Neural cell (in vitro differentiated cells): Measurements from ENCODE around the gene ADARB2.

Source experiments
- EP300 ChIP-seq: fragments of 450-650 bp; conservative IDR thresholded peaks from 2 replicates; pipeline ENCODE4 v1.6.1; 2014; ENCODE audit warnings: antibody characterized with exemption, mild to moderate bottlenecking, moderate library complexity; ENCODE audit not compliant: poor library complexity, severe bottlenecking
- EZH2 ChIP-seq: fragments of 200-600, 300-800 bp; shearing (Covaris generic), sonication (generic); IDR thresholded peaks from 2 replicates; pipeline ENCODE4 v1.6.1; 2014; ENCODE audit warnings: antibody characterized with exemption, low read length, borderline replicate concordance, mild to moderate bottlenecking; ENCODE audit not compliant: insufficient read depth, poor library complexity, severe bottlenecking
- MXI1 ChIP-seq: fragments of 450-650 bp; conservative IDR thresholded peaks from 2 replicates; pipeline ENCODE4 v1.6.1; 2014; ENCODE audit warnings: antibody characterized with exemption, mild to moderate bottlenecking; ENCODE audit not compliant: poor library complexity, severe bottlenecking
- POLR2AphosphoS5 ChIP-seq: IDR thresholded peaks from 2 replicates; pipeline ENCODE4 v1.6.1; 2012
- SMC3 ChIP-seq: fragments of 450-650 bp; conservative IDR thresholded peaks from 2 replicates; pipeline ENCODE4 v1.6.1; 2014; ENCODE audit warnings: antibody characterized with exemption, mild to moderate bottlenecking, moderate library complexity; ENCODE audit not compliant: poor library complexity
- TF ChIP-seq, protein P1 (sequence below): fragments of 450-650 bp; IDR thresholded peaks from 2 replicates; pipeline ENCODE4 v1.5.1; 2014; ENCODE audit warnings: antibody characterized with exemption, mild to moderate bottlenecking, moderate library complexity; ENCODE audit not compliant: poor library complexity, severe bottlenecking

- TF ChIP-seq POLR2AphosphoS5 = no peak
- no peak for TF ChIP-seq EZH2
- TF ChIP-seq, protein P1, sequence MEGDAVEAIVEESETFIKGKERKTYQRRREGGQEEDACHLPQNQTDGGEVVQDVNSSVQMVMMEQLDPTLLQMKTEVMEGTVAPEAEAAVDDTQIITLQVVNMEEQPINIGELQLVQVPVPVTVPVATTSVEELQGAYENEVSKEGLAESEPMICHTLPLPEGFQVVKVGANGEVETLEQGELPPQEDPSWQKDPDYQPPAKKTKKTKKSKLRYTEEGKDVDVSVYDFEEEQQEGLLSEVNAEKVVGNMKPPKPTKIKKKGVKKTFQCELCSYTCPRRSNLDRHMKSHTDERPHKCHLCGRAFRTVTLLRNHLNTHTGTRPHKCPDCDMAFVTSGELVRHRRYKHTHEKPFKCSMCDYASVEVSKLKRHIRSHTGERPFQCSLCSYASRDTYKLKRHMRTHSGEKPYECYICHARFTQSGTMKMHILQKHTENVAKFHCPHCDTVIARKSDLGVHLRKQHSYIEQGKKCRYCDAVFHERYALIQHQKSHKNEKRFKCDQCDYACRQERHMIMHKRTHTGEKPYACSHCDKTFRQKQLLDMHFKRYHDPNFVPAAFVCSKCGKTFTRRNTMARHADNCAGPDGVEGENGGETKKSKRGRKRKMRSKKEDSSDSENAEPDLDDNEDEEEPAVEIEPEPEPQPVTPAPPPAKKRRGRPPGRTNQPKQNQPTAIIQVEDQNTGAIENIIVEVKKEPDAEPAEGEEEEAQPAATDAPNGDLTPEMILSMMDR = no peak
- no peak for TF ChIP-seq SMC3
- TF ChIP-seq MXI1 = no peak
- no peak for TF ChIP-seq EP300
These were observed 409.6 kb downstream of the ADARB2 start for GRCh38 chr10:1327759-1328158.
